Measurements from ENCODE around the gene ZFYVE26.

ZFYVE26 gene

GRCh38 chr14:67773844-67774377 is 42.5 kb downstream of the ZFYVE26 start:
- TF ChIP-seq MYC (IDR thresholded peaks at IDR 0.05; ENCODE audit: low read depth, low read length): no peak
- TF ChIP-seq MAX (IDR thresholded peaks at IDR 0.05; ENCODE audit: low read depth, low read length): no peak
- TF ChIP-seq POLR2A (IDR thresholded peaks at IDR 0.05; ENCODE audit: extremely low read depth, insufficient read length): no peak
- TF ChIP-seq CTCF (IDR thresholded peaks at IDR 0.05; ENCODE audit: low read depth, low read length): no peak
- H3K4me3 ChIP-seq (ENCODE audit: low read depth, low read length): no peak overlapping the region
- no peak for DNase-seq (ENCODE audit: low read depth)

GRCh38 chr14:67768219-67768618 is 48.2 kb downstream of the ZFYVE26 start:
- no peak for TF ChIP-seq MYC (IDR thresholded peaks at IDR 0.05; ENCODE audit: low read depth, low read length)
- TF ChIP-seq POLR2A (IDR thresholded peaks at IDR 0.05; ENCODE audit: extremely low read depth, insufficient read length): no peak
- TF ChIP-seq CTCF (IDR thresholded peaks at IDR 0.05; ENCODE audit: low read depth, low read length): no peak
- TF ChIP-seq MAX (IDR thresholded peaks at IDR 0.05; ENCODE audit: low read depth, low read length): no peak
- DNase-seq (ENCODE audit: low read depth): no peak
- H3K4me3 ChIP-seq (ENCODE audit: low read depth, low read length): no peak overlapping the region

GRCh38 chr14:67766035-67766680 is 50.2 kb downstream of the ZFYVE26 start:
- H3K4me3 ChIP-seq (ENCODE audit: low read depth, low read length): no peak overlapping the region
- DNase-seq (ENCODE audit: low read depth): peak; percentile 47
- TF ChIP-seq POLR2A (IDR thresholded peaks at IDR 0.05; ENCODE audit: extremely low read depth, insufficient read length): no peak
- no peak for TF ChIP-seq MAX (IDR thresholded peaks at IDR 0.05; ENCODE audit: low read depth, low read length)
- TF ChIP-seq CTCF (IDR thresholded peaks at IDR 0.05; ENCODE audit: low read depth, low read length): no peak
- no peak for TF ChIP-seq MYC (IDR thresholded peaks at IDR 0.05; ENCODE audit: low read depth, low read length)

DNA sequence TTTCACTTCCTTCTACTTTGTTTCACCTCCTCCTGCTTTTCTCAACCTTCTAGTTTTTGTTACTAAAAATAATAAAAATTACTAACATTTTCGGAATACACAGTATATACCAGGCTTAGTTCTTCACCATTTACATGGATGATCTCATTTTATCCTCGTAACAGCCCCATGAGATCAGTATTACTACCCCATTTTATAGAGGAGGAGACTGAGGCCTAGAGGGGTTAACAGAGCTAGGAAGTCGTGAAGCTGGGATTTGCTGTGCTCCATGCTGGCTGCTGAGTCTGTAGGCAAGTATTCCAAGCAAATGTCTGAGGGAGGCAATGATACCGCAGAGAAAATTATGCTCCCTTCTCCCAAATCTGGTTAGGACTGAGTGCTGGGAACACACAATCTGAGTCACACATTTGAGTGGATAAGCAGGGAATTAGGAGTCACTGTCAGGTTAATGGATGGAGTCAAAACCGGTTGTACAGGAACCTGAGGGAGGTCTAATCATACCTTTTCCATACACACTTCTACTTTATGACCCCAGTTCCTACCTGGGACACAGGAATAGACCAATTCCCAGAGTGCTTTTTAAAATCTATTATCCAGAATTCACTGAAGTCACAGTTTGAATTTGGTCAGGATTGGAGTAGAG is 51.1 kb downstream of the ZFYVE26 start:
- TF ChIP-seq MYC (IDR thresholded peaks at IDR 0.05; ENCODE audit: low read depth, low read length) (no peak), CTCF (IDR thresholded peaks at IDR 0.05; ENCODE audit: low read depth, low read length) (no peak), POLR2A (IDR thresholded peaks at IDR 0.05; ENCODE audit: extremely low read depth, insufficient read length) (no peak), MAX (IDR thresholded peaks at IDR 0.05; ENCODE audit: low read depth, low read length) (no peak)
- no peak overlapping the region for H3K4me3 ChIP-seq (ENCODE audit: low read depth, low read length)
- DNase-seq (ENCODE audit: low read depth): no peak

- no peak for TF ChIP-seq MAX (IDR thresholded peaks at IDR 0.05; ENCODE audit: low read depth, low read length)
- no peak overlapping the region for H3K4me3 ChIP-seq (ENCODE audit: low read depth, low read length)
- no peak for DNase-seq (ENCODE audit: low read depth)
Observed at GRCh38 chr14:67764496-67764895, 51.9 kb downstream of the ZFYVE26 start.

DNA sequence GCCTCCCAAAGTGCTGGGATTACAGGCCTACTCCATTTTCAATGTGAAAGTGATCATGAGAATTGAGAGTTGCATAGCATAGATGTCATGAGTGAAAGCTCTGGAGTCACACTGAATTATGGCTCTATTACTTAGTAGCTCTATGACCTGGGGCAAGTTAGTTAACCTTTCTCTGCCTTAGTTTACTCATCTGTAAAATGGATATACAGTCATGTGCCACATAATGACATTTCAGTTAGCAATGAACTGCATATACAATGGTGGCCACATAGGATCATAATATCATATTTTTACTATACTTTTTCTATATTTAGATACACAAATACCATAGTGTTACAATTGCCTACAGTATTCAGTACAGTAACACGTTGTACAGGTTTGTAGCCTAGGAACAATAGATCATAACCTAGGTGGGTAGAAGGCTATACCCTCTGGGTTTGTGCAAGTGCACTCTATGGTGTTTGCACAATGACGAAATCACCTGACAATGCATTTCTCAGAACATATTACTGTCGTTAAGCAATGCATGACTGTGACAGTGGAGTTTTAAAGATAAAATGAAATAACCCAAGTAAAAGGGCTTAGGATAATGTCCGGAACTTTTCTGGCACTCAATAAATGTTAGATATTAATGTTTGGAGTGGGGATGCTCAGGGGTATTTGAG is 53.1 kb downstream of the ZFYVE26 start:
- TF ChIP-seq POLR2A (IDR thresholded peaks at IDR 0.05; ENCODE audit: extremely low read depth, insufficient read length): no peak
- TF ChIP-seq CTCF (IDR thresholded peaks at IDR 0.05; ENCODE audit: low read depth, low read length): no peak
- TF ChIP-seq MAX (IDR thresholded peaks at IDR 0.05; ENCODE audit: low read depth, low read length): no peak
- TF ChIP-seq MYC (IDR thresholded peaks at IDR 0.05; ENCODE audit: low read depth, low read length): no peak
- peak; percentile 6 for DNase-seq (ENCODE audit: low read depth)
- no peak overlapping the region for H3K4me3 ChIP-seq (ENCODE audit: low read depth, low read length)
